HG02678 (cell line): ENCODE results near the gene TMEM217.
A peak's percentile ranks its signal among the peaks of the same experiment; 100 is the strongest.

ENCODE experiments used
- ATAC-seq: cut with Tn5 transposase; IDR thresholded peaks from one replicate; pipeline ENCODE4 v1.9.1; 2021; ENCODE audit warnings: mild to moderate bottlenecking, moderate library complexity; ENCODE audit not compliant: unreplicated experiment

Gene TMEM217

DNA sequence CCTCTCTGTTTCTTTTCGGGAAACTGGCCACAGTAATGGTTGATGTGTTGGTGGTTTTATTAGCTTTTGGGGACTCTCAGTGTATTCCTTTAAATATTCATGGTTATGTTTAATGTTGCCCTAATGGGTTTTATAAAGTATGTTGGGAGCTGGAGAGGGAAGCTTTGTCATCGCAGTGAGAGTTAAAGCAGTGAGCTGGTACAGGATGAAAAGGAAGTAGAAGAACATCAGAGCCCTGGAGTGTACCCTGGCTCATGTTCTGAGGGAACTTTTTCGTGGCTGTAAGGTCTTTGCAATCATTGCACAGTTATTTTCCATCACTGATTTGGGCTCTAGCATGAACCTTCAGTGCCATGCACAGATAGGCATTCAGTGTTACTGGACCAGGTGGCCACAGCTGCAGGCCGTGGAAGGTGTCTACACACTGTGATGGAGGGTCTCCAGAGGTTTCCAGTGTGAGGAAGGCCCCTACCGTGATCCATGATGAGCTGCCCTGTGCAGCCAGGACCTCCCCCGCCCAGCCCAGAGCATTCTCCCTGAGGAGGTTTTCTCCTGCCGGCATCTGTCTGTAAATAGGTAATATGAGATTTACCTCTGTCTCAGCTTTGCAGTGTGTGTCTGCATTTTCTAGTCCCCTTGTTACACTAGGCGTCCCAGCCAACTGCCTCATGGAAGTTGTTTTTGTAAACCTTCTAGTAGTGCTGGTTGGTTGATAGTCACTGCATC lies 22.4 kb upstream of the TMEM217 start:
- no peak for ATAC-seq

DNA sequence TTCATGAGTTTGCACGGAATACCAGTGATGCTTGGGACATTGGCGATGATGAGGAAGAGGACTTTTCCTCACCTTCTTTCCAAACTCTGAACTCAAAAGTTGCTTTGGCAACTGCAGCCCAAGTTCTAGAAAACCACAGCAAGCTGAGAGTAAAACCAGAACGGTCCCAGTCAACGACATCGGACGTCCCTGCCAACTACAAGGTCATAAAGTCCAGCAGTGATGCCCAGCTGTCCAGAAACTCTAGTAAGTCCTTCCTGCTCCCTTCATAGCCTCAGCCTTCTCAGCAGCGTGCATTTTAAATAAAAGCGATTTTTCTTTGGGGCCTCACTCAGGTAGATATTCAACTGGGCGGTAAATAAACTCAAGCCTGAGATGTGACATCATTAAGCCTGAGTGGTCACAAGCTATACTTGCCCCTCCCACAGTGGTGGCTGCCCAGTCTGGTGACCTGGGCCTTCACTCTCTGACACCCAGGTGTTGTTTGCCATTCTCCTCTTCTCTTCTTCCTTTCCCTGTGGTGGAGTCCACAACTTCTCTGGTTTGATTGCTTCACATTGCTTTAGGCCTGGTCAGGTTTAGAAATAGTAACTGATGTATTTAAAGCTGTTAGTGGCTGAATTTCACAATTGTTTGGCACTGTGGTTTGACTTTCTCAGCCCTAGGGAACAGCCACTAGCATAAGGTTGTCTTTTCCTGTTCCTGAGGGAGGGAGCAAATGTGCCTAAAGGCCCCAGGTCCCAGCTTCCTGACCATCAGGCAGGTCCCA lies 21.6 kb upstream of the TMEM217 start:
- ATAC-seq = no peak

DNA sequence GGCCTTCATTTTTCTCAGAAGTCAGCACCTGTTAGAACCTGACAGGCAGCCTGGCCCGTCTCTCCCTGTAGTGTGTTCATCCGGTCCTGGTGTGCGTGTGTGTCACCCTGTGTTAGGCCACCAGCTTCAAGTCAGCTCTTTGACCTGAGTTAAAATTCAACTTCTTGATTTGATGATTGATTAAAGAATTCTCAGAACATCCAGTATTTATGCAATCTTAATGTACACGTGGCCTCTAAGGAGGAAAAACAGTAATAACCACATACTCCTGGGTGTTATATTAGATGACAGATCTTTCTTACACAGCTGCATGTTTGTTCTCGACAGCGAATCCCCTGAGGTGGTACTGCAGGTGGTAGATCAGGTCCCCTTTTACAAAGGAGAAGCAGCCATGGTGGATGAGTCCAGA lies 19.1 kb upstream of the TMEM217 start:
- ATAC-seq = peak; percentile 77

DNA sequence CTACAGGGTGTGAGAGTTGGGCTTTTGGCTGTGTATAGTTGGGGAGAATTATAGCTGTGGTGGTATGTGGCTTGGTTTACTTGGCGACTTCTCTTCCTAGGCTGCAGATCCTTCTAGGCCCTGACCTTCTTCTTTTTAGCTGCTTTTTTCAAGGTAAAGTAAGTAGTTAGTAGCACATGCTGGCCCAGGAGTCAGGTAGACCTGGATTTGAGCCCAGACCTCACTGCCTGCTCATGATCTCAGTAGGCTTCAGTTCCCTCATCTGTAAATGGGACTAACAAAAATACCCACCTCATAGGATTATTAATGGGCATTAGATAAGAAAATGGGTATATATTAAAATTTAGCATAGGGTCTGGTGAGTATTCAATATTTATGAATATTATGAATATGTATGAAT lies 17.4 kb upstream of the TMEM217 start:
- no peak for ATAC-seq

DNA sequence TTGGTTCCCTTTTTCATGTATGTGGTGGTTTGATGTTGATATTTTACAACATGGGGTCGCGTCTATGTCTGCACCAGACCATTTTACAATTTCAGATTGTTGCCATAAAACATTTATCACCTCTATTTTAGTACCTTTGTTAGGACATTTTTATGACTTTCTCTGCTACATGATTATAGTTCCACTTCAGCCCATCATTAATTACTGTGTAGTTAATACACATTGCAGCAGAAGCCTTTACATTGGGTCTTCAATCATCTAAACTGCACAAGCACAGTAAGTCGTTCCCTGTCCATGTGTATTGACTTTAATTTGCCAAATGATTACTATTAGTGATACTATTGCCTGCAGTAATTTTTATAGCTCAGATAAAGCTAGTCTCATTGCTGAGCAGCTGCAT lies 15.7 kb upstream of the TMEM217 start:
- ATAC-seq = no peak

DNA sequence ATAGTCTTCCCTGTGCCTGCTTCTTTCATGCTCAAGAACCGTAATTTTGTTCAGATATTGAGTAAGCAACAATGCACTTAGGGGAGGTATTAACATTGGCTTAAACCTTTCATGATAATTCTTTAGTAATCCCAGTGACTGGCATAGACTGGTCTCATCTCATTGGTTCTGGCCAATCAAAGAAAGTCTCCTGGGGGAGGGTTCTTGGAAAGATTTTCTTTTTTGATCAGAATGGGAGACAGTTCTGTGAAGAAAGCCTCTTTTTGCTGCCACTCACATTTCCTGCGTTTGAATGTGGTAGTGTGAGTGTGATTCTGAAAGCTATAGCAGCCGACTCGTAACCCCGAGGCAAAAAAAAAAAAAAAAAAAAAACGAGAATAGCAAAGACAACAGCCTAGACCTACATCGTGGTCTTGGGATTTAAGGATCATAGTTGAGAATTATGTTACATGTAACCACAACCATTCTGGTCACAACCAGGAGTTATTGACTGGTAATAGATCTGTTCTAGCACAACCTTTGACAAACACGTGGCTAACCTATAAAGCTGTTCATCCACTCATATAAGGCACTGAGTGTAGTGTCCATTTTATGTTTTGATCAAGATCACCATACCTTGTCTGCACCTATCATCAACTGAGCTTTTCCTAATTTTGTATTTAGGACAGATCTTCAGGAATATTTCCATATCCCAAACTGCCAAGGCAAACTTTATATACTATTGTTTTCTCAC lies 15.1 kb upstream of the TMEM217 start:
- no peak for ATAC-seq

DNA sequence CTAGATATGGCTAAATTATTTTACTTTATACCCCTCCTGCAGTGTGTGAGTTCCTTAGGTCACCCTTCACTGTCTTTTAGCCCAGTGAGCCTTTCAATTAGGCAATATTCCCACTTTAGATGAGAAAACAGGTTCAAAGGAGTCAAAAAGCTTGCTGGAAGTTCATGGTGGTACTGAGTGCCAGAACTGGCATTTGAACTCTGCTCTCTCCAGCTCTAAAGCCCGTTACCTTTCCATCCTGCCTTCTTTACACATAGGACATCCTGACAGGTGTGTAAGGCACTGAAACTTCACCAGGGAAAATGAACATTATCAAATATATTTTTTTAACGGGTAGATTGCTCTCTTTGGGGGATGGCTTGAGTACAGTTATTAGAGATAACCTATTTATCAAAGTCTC lies 11.2 kb upstream of the TMEM217 start:
- no peak for ATAC-seq

DNA sequence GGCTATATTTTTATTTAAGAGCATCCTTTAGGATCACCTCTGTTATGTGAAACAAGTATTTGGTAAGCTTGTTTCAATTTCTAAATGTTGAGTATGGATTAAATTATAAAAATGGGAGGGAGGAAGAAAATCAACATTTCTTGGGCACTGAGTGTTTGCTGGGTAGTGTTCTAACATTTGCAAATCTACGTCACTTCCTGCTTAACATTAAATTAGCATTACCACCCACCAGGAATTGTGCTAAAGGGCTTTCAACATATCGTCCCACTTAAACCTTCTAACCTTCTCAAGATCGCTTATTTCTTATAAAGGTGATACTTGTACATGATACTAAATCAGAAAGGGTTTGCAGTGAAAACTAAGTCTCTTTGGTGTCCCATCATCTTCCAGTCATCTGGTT lies 7.9 kb upstream of the TMEM217 start:
- no peak for ATAC-seq

DNA sequence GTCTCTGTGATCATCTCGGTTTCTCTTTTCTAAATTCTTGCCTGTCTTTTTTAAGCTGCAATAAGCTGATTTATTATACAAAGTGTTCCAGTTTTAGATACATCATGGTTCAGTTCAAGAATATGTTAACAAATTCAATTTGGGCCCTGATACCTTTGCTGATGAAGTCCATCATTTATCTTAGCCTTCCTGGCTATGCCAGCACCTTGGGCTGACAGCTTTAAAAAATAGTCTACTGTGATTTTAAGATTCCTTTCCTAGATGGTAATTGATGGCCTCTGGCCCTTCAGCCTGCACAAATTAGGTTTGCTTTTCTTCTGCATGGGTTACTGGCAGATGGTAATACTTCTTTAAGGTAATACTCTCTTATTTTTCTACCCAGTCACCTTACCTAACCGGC lies 7.1 kb upstream of the TMEM217 start:
- no peak for ATAC-seq

DNA sequence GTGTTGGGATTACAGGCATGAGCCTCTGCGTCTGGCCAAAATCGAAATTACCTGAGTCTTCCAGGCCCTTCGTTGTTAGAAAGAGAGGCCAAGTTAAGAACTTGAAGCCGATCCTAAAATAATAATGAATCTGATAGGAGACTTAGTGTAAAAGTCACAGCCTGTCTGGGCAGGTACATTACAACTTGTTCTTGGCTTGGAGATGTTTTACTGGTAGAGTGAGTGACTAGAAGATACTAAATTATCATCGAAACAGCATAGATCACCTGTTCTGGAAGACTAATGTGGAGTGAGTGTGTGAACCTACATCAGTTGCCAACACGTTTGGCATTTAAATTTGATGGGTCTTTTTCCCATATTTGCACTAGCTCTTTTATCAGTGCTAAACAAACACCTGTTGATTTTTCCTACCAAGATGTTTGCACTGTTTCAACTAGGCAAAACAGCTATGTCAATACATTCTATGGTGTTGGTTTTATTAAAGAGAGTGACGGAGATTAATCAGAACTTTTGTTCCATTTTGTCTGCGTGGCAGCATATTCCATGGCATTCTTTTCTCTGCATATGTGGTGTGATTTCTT lies 4.6 kb upstream of the TMEM217 start:
- ATAC-seq = no peak

DNA sequence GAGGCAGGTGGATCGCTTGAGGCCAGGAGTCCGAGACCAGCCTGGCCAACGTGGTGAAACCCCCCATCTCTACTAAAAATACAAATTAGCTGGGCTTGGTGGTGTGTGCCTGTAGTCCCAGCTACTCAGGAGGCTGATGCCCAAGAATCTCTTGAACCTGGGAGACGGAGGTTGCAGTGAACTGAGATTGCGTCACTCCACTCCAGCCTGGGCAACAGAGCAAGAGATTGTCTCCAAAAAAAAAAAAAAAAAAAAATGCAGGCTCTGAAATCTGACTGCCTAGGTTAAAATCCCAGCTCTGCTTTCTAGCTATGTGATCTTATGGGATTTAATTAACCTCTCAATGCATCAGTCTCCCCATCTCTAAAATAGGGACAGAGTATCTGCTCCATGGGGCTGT lies 3.3 kb upstream of the TMEM217 start:
- ATAC-seq = no peak

DNA sequence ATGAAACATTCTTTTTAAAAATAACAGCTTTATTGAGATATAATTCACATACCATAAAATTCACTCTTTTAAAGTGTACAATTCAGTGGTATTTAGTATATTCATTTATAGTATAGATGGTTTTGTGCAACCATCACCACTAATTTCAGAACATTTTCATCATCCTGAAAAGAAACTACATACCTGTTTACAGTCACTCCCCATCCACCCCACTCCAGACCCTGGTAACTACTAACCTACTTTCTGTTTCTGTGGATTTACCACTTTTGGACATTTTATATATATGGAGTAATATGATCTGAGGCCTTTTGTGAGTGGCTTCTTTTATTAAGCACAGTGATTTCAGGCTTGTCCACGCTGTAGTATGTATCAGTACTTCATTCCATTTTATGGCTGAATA lies 2.5 kb upstream of the TMEM217 start:
- no peak for ATAC-seq

DNA sequence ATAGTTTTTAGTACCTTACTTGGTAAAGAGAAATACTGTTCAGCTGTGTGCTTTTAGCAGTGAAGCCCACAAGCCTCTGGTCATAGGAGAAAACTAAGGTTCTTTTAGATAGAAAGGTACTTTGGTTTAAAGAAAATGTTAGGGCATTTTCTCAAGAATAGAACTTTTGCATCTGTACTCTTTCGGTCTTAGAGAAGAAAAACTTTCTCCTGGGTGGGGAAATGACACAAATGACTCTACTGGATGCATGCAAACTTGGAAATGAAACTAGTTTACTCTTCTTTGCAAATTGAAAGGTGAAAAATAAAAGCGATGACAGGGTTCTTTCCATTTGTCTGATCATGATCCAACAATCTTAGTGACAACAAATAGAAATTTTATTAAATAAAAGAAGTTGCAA lies 2.1 kb upstream of the TMEM217 start:
- no peak for ATAC-seq

DNA sequence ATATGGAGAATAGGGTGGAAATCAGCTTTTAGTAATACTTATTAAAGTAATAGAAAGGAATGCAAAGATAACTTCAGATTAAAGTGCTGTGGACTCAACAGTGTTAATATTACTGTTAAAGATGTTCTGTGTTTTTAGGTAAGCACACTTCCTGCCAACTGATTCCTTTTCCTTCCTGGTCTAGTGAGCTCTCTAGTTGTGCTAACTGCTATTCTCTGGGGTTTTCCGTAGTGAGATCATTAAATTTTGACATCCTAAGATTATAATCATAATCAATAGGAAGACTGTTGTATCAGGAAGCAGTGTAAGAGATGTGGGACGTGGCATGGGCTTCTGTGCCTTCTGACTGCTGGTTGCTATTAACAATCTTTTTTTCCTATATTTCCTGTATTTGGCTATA lies 1.2 kb upstream of the TMEM217 start:
- ATAC-seq = no peak

DNA sequence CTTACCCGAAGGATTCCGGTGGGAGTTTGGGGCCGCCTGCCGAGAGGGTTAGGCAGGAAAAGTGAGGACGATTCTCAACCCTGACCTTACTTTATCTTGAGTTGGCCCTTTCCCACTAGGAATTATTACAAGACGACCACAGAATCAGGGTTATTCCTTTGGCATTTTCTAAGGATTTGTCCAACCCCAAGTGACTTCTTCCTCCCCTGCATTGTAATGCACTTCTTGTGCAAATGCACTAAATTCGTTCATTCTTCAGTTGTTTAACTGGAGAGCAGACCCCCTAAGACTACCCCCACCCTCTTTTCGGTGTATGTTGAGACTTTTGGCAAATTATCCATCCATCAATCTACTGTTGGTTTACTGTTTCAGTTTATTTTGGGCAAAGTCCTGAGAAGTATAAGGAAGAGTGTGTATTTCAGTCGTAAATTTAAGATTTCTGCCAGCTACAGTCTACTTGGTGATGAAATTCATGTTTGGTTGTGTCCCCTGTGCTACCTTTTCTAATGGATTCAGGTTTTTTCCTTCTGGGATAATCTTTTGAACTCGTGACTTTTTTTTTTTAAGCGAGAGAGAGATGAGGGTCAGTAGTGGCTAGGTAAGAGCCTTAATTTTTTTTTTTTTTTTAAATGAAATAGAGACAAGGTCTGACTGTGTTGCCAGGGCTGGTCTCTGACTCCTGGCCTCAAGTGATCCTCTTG lies 611 bp upstream of the TMEM217 start:
- no peak for ATAC-seq

DNA sequence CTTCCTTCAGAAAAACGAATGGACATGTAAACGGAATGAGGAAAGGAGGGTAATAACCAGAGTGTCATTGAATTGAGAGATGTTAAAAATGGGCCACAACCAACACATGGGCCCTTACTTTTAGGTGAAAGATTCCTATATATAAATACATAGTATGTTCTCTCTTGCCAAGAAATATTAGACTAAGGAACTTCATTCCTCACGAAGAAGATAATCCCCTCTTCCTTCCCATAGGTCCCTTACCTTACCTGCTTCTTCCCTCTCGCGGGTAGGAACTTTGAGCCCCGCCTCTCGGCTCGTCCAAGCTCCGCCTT lies 667 bp downstream of the TMEM217 start:
- ATAC-seq = no peak

DNA sequence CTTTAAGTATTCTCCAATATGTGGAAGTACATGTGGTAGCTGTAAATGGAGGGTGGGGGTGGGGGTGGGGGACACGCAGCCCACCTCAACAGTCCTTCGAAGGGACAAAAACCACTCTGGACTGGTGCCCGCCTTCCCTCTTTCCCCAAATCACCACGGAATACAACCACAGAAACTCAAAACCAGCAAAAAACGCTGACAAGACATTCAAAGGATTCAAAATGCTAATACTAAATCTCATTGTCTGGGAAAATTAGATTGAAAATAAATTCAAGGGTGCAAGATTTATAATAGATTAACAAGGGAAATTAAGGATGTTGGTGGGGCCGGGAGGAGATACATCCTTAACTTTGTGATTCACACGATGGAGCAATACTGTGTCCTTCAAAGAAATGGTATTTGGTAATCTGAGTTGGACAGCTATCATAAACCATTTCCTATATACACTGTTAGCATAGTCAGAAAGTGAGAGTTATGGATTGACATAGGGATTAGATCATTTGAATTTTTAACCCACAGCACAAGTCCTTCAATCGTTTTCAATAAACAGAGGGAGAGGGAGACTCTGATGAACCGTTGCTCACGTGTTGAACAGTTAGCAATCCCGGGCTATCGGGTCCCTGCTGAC lies 1.1 kb downstream of the TMEM217 start:
- ATAC-seq = no peak

DNA sequence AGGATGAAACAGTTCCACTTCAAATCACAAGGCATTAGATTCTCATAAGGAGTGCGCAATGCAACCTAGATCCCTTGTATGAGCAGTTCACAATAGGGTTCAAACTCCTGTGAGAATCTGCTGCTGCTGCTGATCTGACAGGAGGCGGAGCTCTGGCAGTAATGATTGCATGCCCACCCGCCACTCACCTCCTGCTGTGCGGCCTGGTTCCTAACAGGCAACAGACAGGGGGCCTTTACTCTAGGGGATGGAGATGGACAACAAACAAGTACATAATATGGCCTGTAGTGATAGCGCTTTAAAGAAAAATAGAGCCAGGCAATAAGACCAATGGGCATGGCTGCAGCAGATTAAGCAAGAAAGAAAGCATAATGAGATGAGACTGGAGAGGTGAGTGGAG lies 3.1 kb downstream of the TMEM217 start:
- ATAC-seq = no peak

DNA sequence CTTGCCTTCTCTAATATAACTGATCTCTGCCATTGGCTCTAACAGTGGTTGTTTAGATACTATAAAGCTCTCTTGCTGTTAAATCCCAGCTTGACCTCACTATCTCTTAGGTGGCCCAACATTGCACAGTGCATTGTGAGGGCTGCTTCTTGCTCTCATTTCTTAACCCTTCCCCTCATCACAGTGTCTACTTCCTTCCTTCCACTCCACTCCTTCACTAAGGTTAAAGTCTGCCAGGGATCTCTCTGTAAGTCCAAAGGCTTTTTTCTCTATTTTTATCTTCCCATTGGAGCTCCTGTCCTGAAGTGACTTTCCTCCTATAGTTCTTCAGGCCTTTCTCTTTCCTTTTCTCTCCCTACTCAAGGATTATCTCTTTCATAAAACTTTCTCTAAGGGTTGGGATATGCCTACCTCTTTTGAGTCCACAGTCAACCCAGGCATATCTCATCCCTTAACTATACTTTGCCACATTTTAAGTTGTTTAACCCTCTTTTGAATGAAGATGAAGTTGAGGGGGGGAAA lies 4.4 kb downstream of the TMEM217 start:
- no peak for ATAC-seq

DNA sequence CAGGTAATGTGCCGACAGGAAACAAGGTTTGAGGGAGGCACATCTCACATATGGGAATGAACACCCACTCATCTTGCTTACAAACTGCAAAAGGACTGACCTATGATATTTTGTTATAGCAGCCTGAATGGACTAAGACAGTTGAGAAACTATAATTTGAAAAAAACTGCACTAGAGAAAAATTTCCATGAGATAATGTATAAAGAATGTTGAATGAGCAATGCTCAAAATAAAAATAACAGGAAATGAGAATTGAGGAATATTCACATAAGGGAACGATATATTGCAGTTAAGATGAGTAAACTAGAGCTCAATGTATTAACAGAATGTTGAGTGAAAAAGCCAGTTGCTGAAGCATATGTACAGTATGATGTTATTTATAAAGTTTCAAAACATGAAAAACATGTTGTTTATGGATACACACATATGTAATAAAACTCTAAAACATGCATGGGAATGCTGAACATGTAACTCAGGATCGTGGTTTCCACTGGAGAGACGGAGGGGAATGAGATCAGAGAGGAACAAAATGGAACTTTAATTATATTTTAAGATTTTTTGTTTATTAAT lies 6.6 kb downstream of the TMEM217 start:
- ATAC-seq = no peak
